ENCODE measurements around the gene L1TD1.
"Not testable (repeated sequence)": the region's sequence is repeated elsewhere in the genome, so short reads cannot be mapped to it uniquely, and the experiment has no call there.

L1TD1 gene

DNA sequence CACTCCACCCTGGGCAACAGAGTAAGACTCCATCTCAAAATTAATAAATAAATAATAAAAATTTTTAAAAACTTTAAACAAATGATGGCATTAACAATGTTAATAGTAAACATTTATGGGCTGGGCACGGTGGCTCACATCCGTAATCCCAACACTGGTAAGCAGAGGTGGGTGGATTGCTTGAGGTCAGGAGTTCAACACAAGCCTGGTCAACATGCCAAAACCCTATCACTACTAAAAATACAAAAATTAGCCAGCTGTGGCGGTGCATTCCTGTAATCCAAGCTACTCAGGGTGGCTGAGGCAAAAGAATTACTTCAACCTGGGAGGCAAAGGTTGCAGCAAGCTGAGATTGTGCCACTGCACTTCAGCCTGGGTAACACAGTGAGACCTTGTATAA lies 9.0 kb upstream of the L1TD1 start:
- no peak for TF ChIP-seq ZNF274 (IDR thresholded peaks at IDR 0.05; ENCODE audit: low read depth, low read length)
- H3K4me3 ChIP-seq (ENCODE audit: low read length), result no peak overlapping the region

DNA sequence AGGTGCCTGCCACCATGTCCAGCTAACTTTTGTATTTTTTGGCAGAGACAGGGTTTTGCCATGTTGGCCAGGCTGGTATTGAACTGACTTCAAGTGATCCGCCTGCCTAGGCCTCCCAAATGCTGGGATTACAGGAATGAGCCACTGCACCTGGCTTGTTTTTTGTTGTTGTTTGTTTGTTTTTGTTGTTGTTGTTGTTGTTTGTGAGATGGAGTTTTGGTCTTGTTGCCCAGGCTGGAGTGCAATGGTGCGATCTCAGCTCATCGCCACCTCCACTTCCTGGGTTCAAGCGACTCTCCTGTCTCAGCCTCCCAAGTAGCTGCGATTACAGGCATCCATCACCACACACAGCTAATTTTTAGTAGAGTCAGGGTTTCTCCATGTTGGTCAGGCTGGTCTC lies 7.1 kb upstream of the L1TD1 start:
- no peak overlapping the region for H3K4me3 ChIP-seq (ENCODE audit: low read length)
- no peak for TF ChIP-seq ZNF274 (IDR thresholded peaks at IDR 0.05; ENCODE audit: low read depth, low read length)

DNA sequence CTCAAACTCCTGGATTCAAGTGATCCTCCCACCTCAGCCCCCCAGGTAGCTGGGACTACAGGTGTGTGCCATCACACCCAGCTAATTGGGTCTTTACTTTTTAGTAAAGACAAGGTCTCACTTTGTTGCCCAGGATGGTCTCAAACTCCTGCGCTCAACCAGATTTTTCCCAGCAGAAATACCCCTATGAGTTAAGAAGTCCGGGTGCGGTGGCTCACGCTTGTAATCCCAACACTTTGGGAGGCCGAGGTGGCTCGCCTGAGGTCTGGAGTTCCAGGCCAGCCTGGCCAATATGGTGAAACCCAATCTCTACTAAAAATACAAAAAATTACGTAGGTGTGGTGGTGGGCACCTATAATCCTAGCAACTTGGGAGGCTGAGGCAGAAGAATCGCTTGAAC lies 6.5 kb upstream of the L1TD1 start:
- no peak for TF ChIP-seq ZNF274 (IDR thresholded peaks at IDR 0.05; ENCODE audit: low read depth, low read length)

DNA sequence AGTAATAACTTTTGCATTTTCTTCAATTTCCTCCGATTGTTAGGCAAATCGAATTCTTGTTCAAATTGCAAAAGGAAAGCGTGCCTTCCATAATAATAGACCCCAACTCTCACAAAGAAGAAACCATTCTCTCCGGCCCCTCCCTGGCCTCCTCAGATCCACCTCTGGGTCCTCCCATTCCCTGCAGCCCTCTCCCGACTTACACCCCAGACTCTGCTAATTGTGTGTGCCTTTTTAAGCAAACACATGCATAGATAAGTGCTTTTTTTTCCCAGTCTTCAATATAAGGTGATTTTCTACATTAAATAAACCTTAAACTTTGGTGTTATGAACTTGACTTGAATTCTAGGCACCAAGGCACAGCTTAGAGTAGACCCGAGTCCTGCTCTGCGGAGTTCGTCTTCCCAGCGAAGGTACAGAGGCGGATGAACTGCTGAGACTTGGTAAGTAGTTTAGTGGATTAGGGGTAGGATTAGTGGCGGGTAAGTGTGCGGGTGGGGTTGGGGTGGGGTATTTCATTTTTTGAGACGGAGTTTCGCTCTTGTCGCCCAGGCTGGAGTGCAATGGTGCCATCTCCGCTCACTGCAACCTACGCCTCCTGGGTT lies 1.5 kb downstream of the L1TD1 start:
- TF ChIP-seq ZNF274 (IDR thresholded peaks at IDR 0.05; ENCODE audit: low read depth, low read length), result no peak
- no peak overlapping the region for H3K4me3 ChIP-seq (ENCODE audit: low read length)

More for the DNA sequence above, 6.5 kb upstream of the L1TD1 start:
- no peak overlapping the region for H3K4me3 ChIP-seq (ENCODE audit: low read length)

DNA sequence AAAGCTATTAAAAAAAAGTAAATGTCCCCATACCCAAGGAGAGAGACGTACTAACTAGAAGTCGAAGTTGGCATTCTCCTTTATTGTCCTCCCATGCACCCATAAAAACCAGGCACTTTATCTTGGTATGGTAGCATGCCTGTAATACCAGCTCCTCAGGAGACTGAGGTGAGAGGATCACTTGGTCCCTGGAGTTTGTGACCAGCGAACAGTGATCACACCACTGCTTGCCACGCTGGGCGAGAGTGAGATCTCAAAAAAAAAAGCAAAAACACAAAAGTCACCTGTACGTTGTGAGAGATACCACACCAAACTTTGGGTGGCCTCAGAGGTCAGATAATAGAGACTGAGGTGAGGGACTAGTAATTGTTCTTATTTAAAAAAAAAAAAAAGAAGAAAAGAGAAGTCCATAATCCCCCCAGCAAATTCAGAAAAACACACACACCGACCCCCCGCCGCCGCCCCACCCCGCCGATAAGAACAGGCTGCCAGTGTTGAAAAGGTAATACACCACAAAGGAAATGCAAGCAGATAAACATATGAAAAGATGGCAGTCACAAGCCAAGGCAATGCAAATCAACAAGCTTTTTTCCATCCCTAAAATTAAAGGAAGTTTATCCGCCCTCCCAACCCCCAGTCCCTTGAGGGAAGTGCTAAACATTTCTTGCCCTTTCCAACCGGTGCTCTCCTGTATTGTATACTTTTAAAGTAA lies 3.6 kb downstream of the L1TD1 start:
- H3K4me3 ChIP-seq (ENCODE audit: low read length), result no peak overlapping the region
- no peak for TF ChIP-seq ZNF274 (IDR thresholded peaks at IDR 0.05; ENCODE audit: low read depth, low read length)

DNA sequence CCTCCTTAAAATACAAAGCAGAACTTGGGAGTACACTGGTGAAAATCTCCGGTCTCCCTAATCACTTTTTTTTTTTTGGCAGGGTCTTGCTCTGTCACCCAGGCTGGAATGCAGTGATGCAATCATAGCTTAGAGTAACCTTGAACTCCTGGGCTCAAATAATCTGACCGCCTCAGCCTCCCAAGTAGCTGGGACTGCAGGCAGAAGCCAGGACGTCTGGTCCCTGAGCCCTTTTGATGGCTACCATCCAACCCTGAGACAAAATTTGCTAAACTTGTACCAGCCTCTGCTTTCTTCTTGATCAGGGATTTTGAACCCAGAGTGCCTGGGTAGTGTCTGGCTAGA lies 4.1 kb downstream of the L1TD1 start:
- H3K4me3 ChIP-seq (ENCODE audit: low read length), result no peak overlapping the region
- no peak for TF ChIP-seq ZNF274 (IDR thresholded peaks at IDR 0.05; ENCODE audit: low read depth, low read length)

DNA sequence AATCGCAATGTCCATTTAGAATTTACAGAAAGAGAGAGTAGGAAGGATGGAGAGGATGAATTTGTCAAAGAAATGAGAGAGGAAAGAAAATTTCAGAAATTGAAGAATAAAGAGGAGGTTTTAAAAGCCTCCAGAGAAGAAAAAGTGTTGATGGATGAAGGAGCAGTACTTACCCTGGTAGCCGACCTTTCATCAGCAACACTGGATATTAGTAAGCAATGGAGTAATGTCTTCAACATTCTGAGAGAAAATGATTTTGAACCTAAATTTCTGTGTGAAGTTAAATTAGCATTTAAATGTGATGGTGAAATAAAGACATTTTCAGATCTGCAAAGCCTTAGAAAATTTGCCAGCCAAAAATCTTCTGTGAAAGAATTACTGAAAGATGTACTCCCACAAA lies 12.5 kb downstream of the L1TD1 start:
- H3K4me3 ChIP-seq (ENCODE audit: low read length), result no peak overlapping the region

DNA sequence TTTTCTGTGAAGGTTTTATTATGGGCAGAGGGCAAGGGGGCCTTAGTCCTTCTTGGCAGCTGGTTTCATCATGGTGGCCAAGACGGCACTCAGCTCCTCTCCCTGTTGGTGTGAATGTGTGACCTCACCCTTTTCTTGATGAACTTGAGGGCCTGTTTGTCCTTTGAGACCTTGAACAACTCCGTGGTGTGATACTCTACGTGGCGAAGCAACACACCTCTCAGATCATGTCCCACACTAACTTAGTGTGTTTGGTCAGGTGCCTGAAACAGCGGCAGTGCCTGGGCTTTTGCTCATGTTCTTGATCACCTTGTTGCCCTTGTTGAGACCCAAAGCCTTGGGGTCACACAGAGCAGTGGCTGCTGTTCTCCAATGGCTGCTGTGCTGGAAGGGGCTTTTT lies 13.4 kb downstream of the L1TD1 start:
- no peak for TF ChIP-seq ZNF274 (IDR thresholded peaks at IDR 0.05; ENCODE audit: low read depth, low read length)
- no peak overlapping the region for H3K4me3 ChIP-seq (ENCODE audit: low read length)

More for the DNA sequence above, 12.5 kb downstream of the L1TD1 start:
- TF ChIP-seq ZNF274 (IDR thresholded peaks at IDR 0.05; ENCODE audit: low read depth, low read length), result no peak

DNA sequence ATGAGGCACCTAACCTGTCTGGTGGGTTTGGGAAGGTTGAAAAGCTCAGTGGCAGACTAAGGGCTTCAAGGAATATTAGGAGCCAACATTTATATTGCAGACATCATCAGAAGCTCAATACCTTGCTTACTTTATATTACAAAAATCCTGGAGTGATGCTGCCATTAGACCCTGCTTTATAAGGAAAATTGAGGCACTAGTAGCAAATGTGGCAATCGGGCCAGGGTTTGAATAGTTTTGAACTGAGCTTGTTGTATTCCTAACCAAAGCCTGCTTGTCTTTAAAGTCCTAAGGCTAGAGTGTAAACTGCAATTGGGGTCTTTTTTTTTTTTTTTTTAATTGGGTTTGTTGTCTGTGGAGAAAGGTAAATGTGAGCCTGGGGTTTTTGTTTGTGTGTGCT lies 14.3 kb downstream of the L1TD1 start:
- no peak for TF ChIP-seq ZNF274 (IDR thresholded peaks at IDR 0.05; ENCODE audit: low read depth, low read length)
- H3K4me3 ChIP-seq (ENCODE audit: low read length), result no peak overlapping the region

DNA sequence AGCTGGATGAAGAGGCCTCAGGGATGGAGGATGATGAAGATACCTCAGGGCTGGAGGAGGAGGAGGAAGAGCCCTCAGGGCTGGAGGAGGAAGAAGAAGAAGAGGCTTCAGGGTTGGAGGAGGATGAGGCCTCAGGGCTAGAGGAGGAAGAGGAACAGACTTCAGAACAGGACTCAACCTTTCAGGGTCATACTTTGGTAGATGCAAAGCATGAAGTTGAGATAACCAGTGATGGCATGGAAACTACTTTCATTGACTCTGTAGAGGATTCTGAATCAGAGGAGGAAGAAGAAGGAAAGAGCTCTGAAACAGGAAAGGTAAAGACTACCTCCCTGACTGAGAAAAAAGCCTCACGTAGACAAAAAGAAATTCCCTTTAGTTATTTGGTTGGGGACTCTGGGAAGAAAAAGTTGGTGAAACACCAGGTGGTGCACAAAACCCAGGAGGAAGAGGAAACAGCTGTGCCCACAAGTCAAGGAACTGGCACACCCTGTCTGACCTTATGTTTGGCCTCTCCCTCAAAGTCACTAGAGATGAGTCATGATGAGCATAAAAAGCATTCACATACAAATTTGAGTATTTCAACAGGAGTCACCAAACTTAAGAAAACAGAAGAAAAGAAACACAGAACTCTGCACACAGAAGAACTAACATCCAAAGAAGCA lies 15.4 kb downstream of the L1TD1 start:
- TF ChIP-seq ZNF274 (IDR thresholded peaks at IDR 0.05; ENCODE audit: low read depth, low read length), result no peak
- H3K4me3 ChIP-seq (ENCODE audit: low read length), result no peak overlapping the region

DNA sequence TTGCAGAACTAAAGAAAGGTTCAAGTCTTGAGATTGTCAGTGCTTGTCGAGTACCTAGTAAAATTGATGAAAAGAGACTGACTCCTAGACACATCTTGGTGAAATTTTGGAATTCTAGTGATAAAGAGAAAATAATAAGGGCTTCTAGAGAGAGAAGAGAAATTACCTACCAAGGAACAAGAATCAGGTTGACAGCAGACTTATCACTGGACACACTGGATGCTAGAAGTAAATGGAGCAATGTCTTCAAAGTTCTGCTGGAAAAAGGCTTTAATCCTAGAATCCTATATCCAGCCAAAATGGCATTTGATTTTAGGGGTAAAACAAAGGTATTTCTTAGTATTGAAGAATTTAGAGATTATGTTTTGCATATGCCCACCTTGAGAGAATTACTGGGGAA lies 16.3 kb downstream of the L1TD1 start:
- H3K4me3 ChIP-seq (ENCODE audit: low read length), result no peak overlapping the region
- TF ChIP-seq ZNF274 (IDR thresholded peaks at IDR 0.05; ENCODE audit: low read depth, low read length), result no peak

DNA sequence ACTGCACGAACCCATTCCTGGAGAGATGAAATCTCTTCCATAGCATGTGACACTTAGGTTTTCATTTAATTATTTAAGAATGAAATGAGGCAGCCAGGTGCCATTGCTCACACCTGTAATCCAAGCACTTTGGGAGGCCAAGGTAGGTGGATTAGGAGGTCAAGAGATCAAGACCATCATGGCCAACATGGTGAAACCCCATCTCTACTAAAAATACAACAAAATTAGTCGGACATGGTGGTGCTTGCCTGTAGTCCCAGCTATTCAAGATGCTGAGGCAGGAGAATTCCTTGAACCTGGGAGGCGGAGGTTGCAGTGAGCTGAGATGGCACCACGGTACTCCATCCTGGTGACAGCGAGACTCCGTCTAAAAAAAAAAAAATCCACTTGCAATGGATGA lies 17.8 kb downstream of the L1TD1 start:
- H3K4me3 ChIP-seq (ENCODE audit: low read length), result no peak overlapping the region
- TF ChIP-seq ZNF274 (IDR thresholded peaks at IDR 0.05; ENCODE audit: low read depth, low read length), result no peak

DNA sequence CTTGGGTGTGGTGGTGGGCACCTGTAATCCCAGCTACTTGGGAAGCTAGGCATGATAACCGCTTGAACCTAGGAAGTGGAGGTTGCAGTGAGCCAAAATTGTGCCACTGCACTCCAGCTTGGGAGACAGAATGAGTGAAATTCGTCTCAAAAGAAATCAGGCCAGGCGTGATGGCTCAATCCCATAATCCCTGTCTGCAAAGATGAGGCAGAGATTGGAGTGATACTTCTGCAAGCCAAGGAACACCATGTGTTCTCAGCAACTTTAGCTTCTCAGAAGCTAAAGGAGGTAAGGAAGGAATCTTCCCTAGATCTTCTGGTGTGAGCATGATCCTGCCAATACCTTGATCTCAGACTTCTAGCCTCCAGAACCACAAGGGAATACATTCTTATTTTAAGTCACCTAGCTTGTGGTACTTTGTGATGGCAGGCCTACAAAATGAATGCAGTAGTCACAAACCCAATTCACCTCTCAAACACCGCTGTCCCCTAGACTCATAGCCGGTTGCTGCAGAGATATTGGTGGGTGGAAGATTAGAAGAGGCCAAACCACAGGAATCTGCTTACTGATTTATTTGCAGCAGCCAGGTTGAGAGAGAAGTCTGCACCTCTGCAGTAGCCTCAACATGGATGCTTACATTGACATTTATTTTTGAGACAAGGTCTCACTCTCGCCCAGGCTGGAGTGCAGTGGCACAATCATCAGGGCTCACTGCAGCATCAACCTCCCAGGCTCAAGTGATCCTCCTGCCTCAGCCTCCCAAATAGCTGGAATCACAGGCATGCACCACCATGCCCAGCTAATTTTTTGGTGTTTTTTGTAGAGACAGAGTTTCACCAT lies 18.6 kb downstream of the L1TD1 start:
- no peak overlapping the region for H3K4me3 ChIP-seq (ENCODE audit: low read length)
- no peak for TF ChIP-seq ZNF274 (IDR thresholded peaks at IDR 0.05; ENCODE audit: low read depth, low read length)

DNA sequence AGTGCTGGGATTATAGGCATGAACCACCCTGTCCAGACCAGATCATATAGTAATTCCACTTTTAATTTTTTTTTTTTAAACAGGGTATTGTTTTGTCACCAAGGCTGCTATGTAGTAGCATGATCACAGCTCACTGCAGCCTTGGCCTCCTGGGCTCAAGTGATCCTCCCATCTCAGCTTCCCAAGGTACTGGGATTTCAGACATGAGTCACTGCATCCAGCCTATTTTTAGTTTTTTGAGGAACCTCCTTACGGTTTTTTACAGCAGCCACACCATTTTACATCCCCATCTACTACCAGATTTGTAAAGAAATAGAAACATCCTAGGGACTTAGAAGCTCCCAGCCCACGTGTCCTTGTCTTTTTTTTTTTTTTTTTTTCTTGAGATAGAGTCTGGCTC lies 24.0 kb downstream of the L1TD1 start:
- no peak overlapping the region for H3K4me3 ChIP-seq (ENCODE audit: low read length)
- TF ChIP-seq ZNF274 (IDR thresholded peaks at IDR 0.05; ENCODE audit: low read depth, low read length), result no peak

DNA sequence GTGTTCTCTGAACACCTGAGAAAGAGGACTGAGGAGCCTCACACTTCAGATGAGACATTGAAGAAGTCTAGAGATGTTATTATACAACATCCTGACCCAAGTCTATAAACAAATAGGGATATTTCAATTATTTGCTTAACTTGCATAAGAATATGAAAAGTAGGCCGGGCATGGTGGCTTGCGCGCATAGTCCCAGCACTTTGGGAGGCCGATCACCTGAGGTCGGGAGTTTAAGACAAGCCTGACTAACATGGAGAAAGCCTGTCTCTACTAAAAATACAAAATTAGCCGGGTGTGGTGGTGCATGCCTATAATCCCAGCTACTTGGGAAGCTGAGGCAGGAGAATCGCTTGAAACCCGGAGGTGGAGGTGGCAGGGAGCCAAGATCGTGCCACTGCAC lies 25.8 kb downstream of the L1TD1 start:
- H3K4me3 ChIP-seq (ENCODE audit: low read length), result not testable (repeated sequence)
